GM18526 (cell line): Measurements from ENCODE around the gene BMP2.

Experiments used
- POLR2A ChIP-seq: IDR thresholded peaks from 3 replicates; pipeline ENCODE4 v1.6.1; 2011; ENCODE audit not compliant: insufficient read length; ENCODE audit errors: extremely low read depth

The BMP2 gene

DNA sequence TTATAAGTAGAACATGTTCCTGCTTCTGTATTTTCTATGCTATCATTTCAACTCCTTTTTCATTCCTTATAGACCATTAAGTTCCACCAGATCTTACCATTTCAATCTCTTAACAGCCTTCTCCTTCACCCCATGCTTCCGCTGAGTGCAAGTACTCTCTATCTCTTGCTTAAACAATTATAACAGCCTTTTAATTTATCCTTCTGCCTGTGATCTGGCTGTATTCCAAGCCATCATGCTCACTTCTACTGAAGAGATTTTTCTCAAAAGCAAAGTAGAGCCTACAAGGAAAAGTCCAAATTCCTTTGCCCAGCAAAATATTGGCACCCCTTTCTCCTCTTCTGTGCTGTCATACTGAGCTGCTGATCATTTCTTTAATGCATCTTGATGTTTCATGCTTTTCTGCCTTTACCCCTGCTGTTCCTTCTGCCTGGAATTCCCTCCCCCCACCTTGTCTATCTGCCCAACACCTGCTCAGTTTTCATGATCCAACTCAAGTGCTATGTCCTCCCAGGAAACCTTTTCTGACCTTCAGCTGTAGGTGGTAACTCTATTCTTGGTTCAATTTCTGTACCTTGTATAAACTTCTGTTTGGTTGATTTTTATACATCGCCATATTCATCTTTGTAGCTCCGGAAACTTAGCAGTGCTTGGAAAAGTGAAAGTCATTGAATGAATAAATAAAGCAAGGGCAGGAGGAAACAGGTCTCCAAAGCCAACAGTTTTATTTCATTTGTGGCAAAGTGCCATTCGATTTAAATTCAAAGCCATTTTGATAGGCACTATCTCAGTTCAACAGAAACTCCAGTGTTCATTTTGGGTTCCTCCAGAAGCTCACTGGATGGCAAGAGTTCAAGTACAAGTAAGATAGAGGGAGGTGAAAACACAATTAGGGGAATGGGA is 10.5 kb upstream of the BMP2 start:
- TF ChIP-seq POLR2A: no peak

DNA sequence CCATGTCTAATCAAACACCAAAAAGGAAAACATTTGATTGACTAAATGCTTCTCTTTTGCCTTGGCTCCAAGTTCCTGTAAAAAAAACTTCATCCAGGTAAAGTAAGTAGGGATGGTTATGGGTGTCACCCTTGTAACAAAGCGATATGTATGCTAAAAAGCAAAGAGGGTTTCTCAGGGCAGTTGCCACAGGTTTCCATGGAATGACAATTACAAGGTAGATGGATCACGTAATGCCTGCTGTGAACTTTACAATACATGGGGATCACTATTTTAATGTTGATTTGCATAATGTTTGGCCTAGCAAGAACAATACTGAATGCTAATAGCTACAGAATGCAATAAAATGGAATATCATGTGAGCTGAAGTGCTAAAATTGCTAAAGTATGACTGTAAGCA is 2.9 kb upstream of the BMP2 start:
- no peak for TF ChIP-seq POLR2A

DNA sequence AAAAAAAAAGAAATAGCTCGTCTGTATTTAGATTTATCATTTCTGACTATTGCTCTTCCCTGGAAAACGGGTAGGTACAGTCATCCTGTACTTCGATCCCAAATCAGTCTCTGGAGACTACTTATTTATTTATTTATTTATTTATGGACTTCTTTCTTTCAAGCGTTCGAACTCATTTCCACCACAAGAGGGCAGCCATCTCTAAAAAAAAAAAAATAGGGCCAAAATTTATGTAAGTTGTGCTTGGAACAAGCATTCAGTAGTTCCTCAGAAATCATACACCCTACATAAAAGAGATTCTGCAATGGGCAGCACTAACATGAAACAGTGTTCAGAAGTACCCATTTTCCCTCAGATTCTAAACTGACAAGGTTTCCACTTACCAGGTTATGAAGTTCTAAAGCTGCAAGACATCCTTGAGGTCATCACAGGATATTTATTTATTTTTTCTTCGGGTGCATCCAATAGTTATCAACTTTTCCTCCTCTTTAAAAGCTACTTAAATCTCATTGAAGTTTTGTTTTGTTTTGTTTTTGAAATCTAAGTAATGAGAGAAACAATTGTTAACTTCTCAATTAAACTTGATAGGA is 1.9 kb upstream of the BMP2 start:
- no peak for TF ChIP-seq POLR2A

DNA sequence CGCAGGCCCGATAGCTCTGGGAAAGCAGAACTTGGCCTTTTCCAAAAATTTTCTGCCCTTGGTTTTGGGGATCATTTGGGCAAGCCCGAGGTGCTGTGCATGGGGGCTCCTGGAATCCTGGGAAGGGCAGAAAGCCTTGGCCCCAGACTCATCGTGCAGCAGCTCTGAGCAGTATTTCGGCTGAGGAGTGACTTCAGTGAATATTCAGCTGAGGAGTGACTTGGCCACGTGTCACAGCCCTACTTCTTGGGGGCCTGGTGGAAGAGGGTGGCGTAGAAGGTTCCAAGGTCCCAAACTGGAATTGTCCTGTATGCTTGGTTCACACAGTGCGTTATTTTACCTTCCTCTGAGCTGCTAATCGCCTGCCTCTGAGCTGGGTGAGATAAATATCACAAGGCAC is 1.1 kb upstream of the BMP2 start:
- no peak for TF ChIP-seq POLR2A

DNA sequence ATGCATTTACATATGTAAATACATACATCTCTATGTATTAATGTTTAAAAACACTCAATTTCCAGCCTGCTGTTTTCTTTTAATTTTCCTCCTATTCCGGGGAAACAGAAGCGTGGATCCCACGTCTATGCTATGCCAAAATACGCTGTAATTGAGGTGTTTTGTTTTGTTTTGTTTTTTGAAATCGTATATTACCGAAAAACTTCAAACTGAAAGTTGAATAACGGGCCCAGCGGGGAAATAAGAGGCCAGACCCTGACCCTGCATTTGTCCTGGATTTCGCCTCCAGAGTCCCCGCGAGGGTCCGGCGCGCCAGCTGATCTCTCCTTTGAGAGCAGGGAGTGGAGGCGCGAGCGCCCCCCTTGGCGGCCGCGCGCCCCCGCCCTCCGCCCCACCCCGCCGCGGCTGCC is 355 bp upstream of the BMP2 start:
- no peak for TF ChIP-seq POLR2A

DNA sequence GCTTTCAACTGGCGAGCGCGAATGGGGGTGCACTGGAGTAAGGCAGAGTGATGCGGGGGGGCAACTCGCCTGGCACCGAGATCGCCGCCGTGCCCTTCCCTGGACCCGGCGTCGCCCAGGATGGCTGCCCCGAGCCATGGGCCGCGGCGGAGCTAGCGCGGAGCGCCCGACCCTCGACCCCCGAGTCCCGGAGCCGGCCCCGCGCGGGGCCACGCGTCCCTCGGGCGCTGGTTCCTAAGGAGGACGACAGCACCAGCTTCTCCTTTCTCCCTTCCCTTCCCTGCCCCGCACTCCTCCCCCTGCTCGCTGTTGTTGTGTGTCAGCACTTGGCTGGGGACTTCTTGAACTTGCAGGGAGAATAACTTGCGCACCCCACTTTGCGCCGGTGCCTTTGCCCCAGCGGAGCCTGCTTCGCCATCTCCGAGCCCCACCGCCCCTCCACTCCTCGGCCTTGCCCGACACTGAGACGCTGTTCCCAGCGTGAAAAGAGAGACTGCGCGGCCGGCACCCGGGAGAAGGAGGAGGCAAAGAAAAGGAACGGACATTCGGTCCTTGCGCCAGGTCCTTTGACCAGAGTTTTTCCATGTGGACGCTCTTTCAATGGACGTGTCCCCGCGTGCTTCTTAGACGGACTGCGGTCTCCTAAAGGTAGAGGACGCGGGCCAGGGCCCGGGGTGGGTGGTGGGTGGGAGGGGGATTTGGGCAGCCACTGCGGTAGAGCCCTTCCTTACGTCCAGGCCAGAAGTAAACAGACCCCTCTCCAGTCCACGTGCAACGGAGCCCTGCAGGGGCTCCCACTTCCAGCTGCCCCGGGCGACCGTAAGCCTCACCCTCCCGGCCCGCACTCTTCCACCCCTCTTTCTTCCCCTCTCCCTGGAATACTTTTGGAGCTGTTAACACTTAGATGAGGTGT is 998 bp downstream of the BMP2 start:
- TF ChIP-seq POLR2A: no peak

DNA sequence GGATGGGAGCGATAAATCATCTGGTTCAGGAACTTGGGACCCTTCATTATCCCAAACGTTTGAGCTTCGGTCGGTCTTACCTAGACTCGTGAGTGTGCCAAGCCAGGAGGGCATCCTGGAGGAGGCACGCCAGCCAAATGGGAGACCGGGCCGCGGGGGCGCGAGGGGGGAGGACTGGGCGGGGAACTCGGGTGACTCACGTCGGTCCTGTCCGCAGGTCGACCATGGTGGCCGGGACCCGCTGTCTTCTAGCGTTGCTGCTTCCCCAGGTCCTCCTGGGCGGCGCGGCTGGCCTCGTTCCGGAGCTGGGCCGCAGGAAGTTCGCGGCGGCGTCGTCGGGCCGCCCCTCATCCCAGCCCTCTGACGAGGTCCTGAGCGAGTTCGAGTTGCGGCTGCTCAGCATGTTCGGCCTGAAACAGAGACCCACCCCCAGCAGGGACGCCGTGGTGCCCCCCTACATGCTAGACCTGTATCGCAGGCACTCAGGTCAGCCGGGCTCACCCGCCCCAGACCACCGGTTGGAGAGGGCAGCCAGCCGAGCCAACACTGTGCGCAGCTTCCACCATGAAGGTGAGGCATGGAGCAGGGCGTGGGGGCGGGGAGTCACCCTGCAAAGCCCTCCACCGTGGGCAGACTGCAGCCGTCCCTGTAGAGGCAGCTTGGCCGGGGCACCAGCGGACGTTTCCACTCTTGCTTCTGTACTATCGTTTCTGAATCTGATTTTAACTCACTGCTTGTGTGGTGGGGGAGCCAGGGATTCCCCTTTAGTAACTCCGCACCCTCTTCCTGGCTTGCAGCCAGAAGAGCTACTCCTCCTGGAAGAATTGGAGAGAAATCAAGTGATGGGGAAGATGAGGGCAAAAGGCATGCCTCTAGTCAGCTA is 2.7 kb downstream of the BMP2 start:
- TF ChIP-seq POLR2A: no peak

DNA sequence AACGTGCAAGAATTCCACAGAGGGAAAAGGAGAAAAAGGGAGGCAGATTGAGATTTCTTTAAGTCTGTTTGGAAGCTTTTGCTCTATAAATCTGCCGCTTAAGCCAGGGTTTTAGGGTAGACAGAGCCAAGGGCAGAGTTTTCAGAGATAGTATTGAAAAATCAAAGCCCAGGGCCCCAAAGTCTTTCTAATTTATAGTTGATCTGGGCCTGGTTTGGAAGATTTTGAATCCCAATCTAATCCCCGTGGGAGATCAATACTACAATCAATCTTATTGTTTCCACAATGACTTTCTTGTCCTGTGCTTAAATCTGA is 3.3 kb downstream of the BMP2 start:
- no peak for TF ChIP-seq POLR2A

DNA sequence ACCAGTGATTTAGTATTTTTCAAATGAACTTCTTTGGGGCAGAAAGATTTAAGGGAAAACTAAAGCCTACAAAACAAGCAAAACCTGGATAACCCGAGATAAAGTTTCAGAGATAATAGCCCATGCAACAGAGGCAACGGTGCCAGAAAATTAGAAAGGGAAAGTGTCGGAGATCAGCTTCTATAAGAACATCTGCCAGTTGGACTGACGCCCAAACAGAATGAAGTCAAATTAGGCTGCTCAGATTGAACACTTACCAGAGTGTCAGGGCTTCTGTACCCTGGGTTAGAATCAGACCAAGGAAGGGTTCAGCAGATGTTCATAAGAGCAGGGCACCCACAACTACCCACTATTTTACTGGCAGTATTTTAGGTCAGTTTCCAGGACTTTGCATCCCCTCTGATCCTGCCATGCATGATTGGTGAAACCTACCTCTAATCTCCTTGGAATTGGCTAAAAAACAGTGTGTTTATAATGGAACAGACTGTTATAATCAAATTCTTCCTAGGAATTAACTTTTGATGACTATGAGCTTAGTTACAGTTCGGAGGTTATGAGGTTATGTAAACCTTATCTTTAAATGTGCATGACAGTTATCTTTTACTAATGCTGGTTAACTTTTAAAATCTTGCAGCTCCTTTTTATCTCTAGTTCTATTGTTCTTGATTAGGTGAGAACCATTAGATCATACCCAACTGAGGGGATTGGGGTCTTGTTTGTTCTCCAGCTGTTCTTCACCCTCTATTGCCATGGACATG is 13.1 kb downstream of the BMP2 start:
- TF ChIP-seq POLR2A: no peak

DNA sequence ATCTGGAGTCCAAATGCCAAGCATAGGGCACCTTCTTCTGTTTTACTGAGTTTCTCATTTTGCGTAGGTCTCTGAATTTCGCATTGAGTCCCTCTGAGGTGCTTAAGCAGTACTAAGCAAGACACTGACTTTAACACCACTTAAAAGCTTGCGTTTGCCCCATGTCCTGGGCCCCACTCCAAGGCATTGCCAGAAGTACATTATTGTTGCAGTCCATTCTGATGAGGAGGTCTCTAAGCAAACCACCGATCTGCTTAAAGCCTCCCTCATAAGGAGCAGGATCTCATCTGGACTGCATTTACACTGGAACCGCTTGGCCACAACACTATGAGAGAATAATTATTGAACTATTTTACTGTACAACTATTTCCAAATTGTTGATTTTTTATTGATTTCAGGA is 16.3 kb downstream of the BMP2 start:
- TF ChIP-seq POLR2A: no peak

DNA sequence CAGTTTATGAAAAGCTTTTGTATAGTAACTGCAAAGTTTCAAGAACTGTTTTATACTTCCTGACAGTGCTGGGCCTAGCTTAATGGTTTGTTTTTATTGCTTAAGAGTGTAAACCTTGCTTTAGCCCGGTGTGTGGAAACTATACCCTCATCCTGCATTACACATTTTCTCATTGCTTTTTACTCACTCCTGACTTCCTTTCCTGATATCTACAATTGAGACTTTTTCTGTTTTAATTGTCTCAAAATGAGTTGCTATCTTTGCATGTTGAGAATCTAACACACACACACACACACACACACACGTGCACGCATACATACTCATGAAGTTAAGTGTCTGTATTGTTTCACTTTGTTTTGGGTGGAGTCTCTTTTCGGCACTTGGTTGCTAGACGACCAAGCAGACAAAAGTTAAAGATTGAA is 16.7 kb downstream of the BMP2 start:
- no peak for TF ChIP-seq POLR2A

DNA sequence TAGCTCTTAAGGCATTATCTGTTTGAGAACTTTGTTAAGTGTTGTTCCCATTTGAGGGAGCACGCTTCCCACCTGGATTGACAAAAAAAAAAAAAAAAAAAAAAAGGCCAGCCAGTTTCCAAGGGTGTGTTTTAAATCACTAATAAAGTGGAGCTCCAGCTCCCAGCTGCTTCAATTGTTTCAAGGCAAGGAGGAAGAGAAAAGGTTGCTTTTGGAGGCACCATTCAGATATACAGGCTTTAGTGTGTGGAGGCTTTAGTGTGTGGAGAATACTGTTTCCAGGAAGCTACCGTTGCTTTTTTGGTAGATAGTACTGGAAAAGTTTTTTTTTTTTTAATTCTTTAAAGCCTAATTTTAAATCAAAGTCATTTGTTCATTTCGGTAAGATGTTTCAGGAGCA is 17.3 kb downstream of the BMP2 start:
- TF ChIP-seq POLR2A: no peak

DNA sequence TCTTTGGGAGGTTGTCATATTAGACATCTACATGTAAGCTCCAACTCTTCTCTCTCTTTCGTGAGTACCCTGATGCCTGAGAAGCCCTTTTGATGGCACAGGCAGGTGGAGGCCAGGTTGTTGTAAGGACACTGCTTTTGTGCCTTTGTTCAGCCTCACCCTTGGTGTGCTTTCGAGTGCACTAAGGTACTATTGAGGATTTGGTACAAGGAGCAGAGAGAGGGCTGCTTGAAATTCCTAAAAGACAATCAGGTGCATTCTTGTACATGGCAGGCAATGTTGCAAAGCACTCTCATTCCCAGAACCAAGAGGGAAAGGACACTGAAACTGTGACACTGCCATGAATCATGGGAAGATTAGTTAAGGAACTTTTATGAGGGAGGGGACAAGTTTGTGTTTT is 19.1 kb downstream of the BMP2 start:
- TF ChIP-seq POLR2A: no peak

DNA sequence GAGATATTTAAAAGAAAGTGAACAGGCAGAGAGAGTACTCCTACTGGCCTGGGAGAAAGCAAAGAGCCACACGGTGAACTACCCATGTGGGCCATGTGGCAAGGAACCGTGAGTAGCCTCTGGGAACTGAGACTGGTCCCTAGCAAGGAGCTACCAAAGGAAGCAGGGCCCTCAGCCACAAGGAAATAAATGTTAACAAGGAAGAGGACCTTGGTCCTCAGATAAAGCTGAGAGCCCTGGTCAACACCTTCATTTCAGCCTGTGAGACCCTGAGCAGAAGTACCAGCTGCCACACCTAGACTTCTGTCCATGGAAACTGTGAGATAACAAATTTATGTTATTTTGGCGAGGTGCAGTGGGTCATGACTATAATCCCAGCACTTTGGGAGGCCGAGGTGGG is 25.3 kb downstream of the BMP2 start:
- no peak for TF ChIP-seq POLR2A
